Hepatocyte (in vitro differentiated cells): ENCODE measurements around the gene SAP30L.

ENCODE experiments used
- EZH2 ChIP-seq: fragments of 200-600 bp; sonication (generic); IDR thresholded peaks from 2 replicates; pipeline ENCODE4 v1.6.1; 2016; ENCODE audit warnings: antibody characterized with exemption, mild to moderate bottlenecking, borderline replicate concordance
- TF ChIP-seq, protein P1 (sequence below): fragments of 200-600 bp; sonication (generic); IDR thresholded peaks from 2 replicates; pipeline ENCODE4 v1.5.1; 2016; ENCODE audit warnings: antibody characterized with exemption, mild to moderate bottlenecking; ENCODE audit not compliant: poor library complexity

DNA sequence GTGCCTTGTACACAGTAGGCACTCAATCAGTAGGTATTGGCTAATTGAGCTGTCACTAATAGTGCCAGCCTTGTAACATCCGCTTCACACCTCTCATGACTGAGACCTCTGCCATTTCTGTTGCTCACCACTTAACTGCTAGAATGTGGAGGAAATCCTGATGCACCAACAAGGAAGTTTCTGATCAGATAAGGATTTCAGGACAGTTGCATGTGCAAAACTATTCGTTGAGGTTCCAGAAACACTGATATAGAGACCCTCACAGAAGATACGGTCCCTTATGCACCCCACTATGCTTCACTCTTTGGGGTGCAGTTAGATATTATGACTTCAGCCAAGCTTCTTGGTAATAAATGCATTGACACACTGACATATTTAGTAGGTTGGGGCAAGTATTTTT lies 10.7 kb downstream of the SAP30L start:
- TF ChIP-seq, protein P1, sequence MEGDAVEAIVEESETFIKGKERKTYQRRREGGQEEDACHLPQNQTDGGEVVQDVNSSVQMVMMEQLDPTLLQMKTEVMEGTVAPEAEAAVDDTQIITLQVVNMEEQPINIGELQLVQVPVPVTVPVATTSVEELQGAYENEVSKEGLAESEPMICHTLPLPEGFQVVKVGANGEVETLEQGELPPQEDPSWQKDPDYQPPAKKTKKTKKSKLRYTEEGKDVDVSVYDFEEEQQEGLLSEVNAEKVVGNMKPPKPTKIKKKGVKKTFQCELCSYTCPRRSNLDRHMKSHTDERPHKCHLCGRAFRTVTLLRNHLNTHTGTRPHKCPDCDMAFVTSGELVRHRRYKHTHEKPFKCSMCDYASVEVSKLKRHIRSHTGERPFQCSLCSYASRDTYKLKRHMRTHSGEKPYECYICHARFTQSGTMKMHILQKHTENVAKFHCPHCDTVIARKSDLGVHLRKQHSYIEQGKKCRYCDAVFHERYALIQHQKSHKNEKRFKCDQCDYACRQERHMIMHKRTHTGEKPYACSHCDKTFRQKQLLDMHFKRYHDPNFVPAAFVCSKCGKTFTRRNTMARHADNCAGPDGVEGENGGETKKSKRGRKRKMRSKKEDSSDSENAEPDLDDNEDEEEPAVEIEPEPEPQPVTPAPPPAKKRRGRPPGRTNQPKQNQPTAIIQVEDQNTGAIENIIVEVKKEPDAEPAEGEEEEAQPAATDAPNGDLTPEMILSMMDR = no peak
- TF ChIP-seq EZH2 = no peak
